ENCODE measurements around the gene ITGA1. TPM values are rescaled to one million over a fixed set of nuclear protein-coding genes. Genes with fewer than 3 reads are reported as not detected.

Gene ITGA1
- total RNA-seq, 1 experiment from 2014 or later, result 20.2 TPM

DNA sequence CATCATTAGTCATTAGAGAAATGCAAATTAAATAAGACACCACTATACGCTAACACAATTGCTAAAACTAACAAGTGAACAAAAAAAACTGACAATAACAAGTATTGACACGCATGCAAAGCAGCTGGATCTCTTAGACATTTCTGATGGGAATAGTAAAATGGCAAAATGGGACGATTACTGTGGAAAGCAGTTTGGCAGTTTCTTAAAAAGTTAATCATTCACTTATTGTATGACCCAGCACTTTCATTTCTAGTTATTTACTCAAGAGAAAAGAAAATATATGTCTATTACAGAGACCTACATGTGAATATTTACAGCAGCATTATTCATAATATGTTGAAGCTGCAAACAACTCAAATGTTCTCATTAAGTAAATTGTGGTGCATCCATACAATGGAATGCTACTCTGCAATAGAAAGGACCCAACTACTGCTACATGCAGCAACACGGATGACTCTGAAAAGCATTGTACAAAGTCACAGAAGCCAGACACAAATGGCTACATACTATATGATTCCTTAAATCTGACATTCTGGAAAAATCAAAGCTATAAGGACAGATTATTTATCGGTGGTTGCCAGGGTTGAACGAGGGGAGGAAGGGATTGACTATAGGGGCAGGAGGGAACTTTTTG, 104.6 kb downstream of the ITGA1 start:
- Mint-ChIP-seq H3K27ac (ENCODE audit: unreplicated experiment) (peak overlapping the region; percentile 23), H3K9me3 (ENCODE audit: low read depth, unreplicated experiment) (no peaks in the 10 kb centered on the region)

DNA sequence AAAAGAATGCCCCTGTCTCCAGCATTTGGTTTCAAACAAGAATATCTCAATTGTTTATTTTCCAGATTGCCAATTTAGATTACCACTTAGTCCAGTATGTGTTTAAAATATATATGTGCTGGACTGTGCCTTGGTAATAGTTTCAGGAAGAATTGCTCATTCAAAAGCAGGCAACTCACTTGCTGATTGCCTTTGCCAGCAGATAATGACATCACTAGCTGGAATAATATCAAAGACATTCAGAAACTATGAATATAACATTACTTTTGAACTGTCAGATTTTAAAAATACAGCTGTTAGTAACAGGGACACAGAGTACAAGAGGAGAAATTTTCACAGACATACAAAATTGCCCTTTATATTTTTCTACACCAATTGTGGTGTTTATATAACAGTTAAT, 105.4 kb downstream of the ITGA1 start:
- H3K36me3 Mint-ChIP-seq (ENCODE audit: insufficient read depth, unreplicated experiment), result no peaks in the 10 kb centered on the region
- no peak overlapping the region for H3K27ac Mint-ChIP-seq (ENCODE audit: unreplicated experiment)
- no TSS peak for BruUV-seq (replicated peaks)
- no peak overlapping the region for H3K4me3 Mint-ChIP-seq (ENCODE audit: low read depth, unreplicated experiment)
- H3K27me3 Mint-ChIP-seq (ENCODE audit: unreplicated experiment), result no peaks in the 10 kb centered on the region
- intact Hi-C loops (cut with micrococcal nuclease; ENCODE audit: unreplicated experiment), result no loop called here
- DNase-seq, result no peak
- CTCF ChIA-PET, result no interaction called here
- TF ChIP-seq CTCF (IDR thresholded peaks at IDR 0.05; ENCODE audit: unreplicated experiment), result no peak
- H3K4me1 Mint-ChIP-seq (ENCODE audit: low read depth, unreplicated experiment), result peaks cover 22% of the 10 kb centered on the region
- no peaks in the 10 kb centered on the region for H3K9me3 Mint-ChIP-seq (ENCODE audit: low read depth, unreplicated experiment)

More for the DNA sequence above, 104.6 kb downstream of the ITGA1 start:
- no TSS peak for BruUV-seq (replicated peaks)
- H3K4me1 Mint-ChIP-seq (ENCODE audit: low read depth, unreplicated experiment), result peaks cover 27% of the 10 kb centered on the region
- H3K36me3 Mint-ChIP-seq (ENCODE audit: insufficient read depth, unreplicated experiment), result no peaks in the 10 kb centered on the region
- DNase-seq, result no peak
- intact Hi-C loops (cut with micrococcal nuclease; ENCODE audit: unreplicated experiment), result no loop called here
- TF ChIP-seq CTCF (IDR thresholded peaks at IDR 0.05; ENCODE audit: unreplicated experiment), result no peak
- no peaks in the 10 kb centered on the region for H3K27me3 Mint-ChIP-seq (ENCODE audit: unreplicated experiment)
- CTCF ChIA-PET, result no interaction called here
- H3K4me3 Mint-ChIP-seq (ENCODE audit: low read depth, unreplicated experiment), result no peak overlapping the region

DNA sequence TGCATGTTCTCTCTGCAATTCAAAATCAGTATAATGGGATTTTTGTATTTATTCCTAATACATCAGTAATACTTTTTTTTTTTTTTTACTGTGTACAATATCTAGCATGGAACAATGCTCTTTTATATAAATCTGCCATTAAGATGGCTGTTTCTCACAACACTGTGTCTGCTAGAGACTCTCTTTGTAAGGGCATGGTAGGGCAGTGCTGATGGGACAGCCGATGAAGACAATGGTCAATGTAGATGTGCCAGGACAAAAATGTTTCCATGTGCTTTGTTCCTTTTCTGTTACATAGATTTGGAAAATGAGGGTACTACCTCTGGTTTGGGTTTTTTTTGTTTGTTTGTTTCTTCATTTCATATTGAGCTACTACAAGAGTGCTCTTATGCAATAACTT, 106.1 kb downstream of the ITGA1 start:
- peaks cover 18% of the 10 kb centered on the region for H3K4me1 Mint-ChIP-seq (ENCODE audit: low read depth, unreplicated experiment)
- H3K9me3 Mint-ChIP-seq (ENCODE audit: low read depth, unreplicated experiment), result no peaks in the 10 kb centered on the region
- intact Hi-C loops (cut with micrococcal nuclease; ENCODE audit: unreplicated experiment), result no loop called here
- BruUV-seq (replicated peaks), result no TSS peak
- DNase-seq, result no peak
- no peak overlapping the region for H3K27ac Mint-ChIP-seq (ENCODE audit: unreplicated experiment)
- H3K4me3 Mint-ChIP-seq (ENCODE audit: low read depth, unreplicated experiment), result no peak overlapping the region
- H3K36me3 Mint-ChIP-seq (ENCODE audit: insufficient read depth, unreplicated experiment), result no peaks in the 10 kb centered on the region
- no peaks in the 10 kb centered on the region for H3K27me3 Mint-ChIP-seq (ENCODE audit: unreplicated experiment)
- no peak for TF ChIP-seq CTCF (IDR thresholded peaks at IDR 0.05; ENCODE audit: unreplicated experiment)
- CTCF ChIA-PET, result no interaction called here

- CTCF ChIA-PET, result no interaction called here
- Mint-ChIP-seq H3K4me1 (ENCODE audit: low read depth, unreplicated experiment) (peaks cover 18% of the 10 kb centered on the region), H3K36me3 (ENCODE audit: insufficient read depth, unreplicated experiment) (no peaks in the 10 kb centered on the region), H3K9me3 (ENCODE audit: low read depth, unreplicated experiment) (no peaks in the 10 kb centered on the region), H3K27ac (ENCODE audit: unreplicated experiment) (no peak overlapping the region), H3K27me3 (ENCODE audit: unreplicated experiment) (no peaks in the 10 kb centered on the region), H3K4me3 (ENCODE audit: low read depth, unreplicated experiment) (no peak overlapping the region)
- TF ChIP-seq CTCF (IDR thresholded peaks at IDR 0.05; ENCODE audit: unreplicated experiment), result no peak
- intact Hi-C loops (cut with micrococcal nuclease; ENCODE audit: unreplicated experiment), result no loop called here
- no peak for DNase-seq
- no TSS peak for BruUV-seq (replicated peaks)
These were observed 106.7 kb downstream of the ITGA1 start for GRCh38 chr5:52894451-52894850.

Measured in Calu3 (cell line).